GM18861 (cell line): ENCODE results near the gene RTN4.

Experiments
- ATAC-seq: cut with Tn5 transposase; IDR thresholded peaks from one replicate; pipeline ENCODE4 v1.9.1; 2021; ENCODE audit not compliant: unreplicated experiment

RTN4 gene

DNA sequence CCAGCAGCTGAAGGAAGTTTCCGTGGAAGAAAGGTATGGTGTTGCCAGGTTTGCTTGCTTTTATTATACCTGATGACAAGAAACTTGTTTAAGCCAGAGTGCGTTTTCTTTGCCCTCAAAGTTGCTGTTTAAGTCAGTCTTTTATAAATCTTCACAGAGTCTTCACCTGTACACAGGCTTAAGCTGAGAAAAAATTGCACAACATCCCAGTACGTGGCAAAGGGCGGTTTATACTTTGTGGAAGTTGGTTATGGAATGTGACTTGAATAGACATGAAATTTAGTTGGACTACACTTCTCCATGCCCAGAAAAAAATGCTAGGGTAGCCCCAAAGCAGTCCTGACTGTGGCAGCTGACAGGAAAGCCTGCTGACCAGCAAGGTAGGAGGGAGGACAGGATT, 121.5 kb downstream of the RTN4 start:
- ATAC-seq = no peak

DNA sequence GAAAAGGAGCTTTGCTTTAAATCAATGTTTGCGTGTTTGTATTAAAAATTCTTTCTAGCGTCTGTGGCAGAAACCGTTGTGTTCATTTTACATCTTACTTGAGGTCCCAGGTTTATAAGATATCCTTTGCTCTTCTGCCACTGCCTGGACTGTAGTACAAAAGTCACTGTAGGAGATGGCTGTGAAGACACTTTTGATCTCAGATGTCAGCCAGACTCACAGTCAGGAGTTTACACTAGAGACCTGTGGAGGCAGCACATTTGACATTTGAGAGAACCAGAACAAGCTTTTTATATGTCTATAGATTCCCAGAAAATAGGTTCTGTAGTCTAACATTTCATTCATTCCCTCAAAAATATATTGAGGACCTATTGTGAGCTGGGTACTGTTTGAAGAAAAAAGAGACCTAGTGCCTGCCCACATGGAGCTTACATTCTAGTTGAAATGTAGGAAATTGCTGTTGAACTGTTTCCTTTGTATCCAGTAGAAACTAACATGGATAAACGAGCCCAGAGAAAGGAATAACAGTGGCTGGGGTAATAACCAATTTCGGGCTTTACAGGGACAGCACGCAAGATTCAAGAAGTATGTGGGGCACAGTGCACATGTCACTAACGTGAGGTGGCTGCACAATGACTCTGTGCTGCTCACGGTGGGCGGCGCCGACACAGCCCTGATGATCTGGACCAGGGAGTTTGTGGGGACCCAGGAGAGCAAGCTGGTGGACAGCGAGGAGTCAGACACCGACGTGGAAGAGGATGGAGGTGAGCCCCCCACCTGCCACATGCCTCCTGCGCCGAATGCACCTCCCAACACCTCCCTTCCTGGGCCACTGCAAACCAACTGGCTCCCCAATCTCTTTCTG, 122.3 kb downstream of the RTN4 start:
- ATAC-seq = no peak

DNA sequence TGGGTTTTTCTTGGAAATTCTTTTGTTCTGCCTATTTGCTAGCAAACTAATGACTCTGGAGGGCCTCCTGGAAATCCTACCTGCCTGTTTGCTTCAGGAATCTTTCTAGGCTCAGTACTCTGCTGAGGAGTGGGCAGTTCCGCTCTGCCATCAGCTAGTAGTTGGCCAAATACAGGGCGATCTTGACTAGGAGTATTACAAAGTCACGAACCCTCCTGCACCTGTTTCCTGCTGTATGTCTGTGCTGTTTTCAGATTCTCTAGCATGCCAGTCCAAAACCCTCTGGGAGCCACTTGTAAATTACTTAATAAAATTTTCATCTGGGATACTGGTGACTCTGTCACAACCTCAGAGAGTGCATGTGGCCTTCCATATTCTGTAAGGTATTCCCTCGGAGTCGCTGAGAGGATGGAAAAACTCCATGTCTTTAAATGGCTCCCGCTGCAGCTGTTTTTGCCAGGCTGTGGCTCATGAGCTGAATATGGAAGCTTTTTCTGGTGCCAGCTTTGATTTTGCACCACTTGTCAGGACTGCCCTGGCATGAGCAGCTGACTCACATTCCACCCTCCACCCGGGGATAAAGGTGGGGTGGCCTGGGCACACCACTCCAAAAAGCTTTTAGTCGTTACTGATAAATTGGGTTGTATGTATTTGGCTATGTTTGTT, 123.0 kb downstream of the RTN4 start:
- no peak for ATAC-seq

DNA sequence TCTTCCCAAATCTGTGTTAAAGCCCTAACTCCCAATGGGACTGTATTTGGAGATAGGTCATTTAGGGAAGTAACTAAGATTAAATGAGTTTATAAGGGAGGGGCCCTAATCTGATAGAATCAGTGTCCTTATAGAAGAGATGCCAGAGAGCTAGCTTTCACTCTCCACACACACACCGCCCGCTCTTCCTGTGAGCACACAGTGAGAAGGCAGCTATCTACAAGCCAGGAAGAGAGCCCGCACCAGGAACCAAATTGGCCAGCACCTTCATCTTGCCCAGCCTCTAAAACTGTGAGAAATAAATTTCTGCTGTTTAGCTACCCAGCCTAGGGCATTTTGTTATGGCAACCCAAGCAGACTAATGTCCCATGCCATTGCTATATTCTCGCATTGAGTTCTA, 125.2 kb downstream of the RTN4 start:
- no peak for ATAC-seq

DNA sequence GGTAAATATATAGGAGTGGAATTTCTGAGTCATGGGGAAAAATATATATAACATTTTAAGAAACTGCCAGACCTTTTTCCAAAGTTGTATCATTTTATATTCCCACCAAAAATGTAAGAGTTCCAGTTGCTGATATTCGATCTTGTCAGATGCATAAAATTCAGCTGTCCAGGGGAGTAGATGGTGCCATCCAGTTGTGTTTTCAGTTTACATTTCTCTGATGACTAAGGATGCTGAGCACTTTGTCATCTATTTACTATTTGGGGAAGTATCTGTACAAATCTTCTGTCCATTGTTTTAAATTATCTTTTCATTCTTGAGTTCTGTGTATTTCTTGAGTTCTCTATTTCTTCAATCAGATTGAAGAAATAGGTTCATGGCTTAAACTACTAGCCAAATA, 126.1 kb downstream of the RTN4 start:
- ATAC-seq = no peak
